Body of pancreas (tissue), 4 donors: Measurements from ENCODE around the gene AKR1C8.

Experiments used
- POLR2A ChIP-seq, 3 donors: fragments of 450-650 bp; IDR thresholded peaks; one replicate each; pipeline ENCODE4 v1.6.1; 2016; ENCODE audit warnings: antibody characterized with exemption in 3 of 3, mild to moderate bottlenecking in 2 of 3
- TF ChIP-seq, protein P1 (sequence below), 7 experiments: fragments of 450-650 bp in 4 of 7; fragments of 200-600 bp in 3 of 7; sonication (generic) in 3 of 7; IDR thresholded peaks; one replicate each; pipeline ENCODE4 v1.5.1; 2016 to 2019; ENCODE audit warnings: antibody characterized with exemption in 7 of 7

DNA sequence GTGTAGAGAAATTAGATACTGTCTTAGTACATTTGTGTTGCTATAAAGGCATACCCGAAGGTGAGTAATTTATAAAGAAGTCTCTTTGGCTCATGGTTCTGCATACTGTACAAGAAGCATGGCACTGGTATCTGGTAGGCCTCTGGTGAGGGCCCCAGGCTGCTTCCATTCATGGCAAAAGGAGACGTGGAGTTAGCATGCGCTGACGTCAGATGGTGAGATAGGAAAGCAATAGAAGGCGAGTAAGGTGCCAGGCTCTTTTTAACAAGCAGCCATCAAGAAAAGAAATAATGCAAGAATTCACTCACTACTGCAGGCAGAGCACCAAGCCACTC, 38.1 kb downstream of the AKR1C8 start:
- TF ChIP-seq, protein P1, sequence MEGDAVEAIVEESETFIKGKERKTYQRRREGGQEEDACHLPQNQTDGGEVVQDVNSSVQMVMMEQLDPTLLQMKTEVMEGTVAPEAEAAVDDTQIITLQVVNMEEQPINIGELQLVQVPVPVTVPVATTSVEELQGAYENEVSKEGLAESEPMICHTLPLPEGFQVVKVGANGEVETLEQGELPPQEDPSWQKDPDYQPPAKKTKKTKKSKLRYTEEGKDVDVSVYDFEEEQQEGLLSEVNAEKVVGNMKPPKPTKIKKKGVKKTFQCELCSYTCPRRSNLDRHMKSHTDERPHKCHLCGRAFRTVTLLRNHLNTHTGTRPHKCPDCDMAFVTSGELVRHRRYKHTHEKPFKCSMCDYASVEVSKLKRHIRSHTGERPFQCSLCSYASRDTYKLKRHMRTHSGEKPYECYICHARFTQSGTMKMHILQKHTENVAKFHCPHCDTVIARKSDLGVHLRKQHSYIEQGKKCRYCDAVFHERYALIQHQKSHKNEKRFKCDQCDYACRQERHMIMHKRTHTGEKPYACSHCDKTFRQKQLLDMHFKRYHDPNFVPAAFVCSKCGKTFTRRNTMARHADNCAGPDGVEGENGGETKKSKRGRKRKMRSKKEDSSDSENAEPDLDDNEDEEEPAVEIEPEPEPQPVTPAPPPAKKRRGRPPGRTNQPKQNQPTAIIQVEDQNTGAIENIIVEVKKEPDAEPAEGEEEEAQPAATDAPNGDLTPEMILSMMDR (IDR thresholded peaks at IDR 0.05), result no peak
- TF ChIP-seq POLR2A (IDR thresholded peaks at IDR 0.05), result no peak
